H1 (cell line): ENCODE data around the gene MYCBPAP. TPM values are rescaled to one million over a fixed set of nuclear protein-coding genes. Genes with fewer than 3 reads are reported as not detected.
A peak's percentile ranks its signal among the peaks of the same experiment; 100 is the strongest.

Experiments used
- CTCF ChIA-PET: fragments of 300-600 bp; sonication (Branson Sonifier 250); formaldehyde crosslinking; loops from one replicate; lab custom pipeline; 2021; ENCODE audit not compliant: partially characterized antibody; lab: Charles Lee
- POLR2A ChIA-PET: fragments of 300-600 bp; sonication (Branson Sonifier 250); formaldehyde crosslinking; loops from one replicate; lab custom pipeline; 2021; ENCODE audit warnings: inconsistent platforms; ENCODE audit not compliant: partially characterized antibody; lab: Charles Lee
- DNase-seq, 2 experiments: peaks; one replicate each; pipeline versions ENCODE4 v3.0.0 to v3.0.0-alpha.2; 2010 to 2022; ENCODE audit warnings: low spot score in 2 of 2, low read depth in 1 of 2, mixed read lengths in 1 of 2
- FAIRE-seq: peaks from 2 replicates; lab custom pipeline; 2011; peaks lifted over from hg19 to GRCh38; lab: Jason Lieb, UNC
- H2AFZ ChIP-seq: 2 replicates; pipeline ENCODE4 v1.8.1; 2012; ENCODE audit warnings: low read length, inconsistent platforms
- H2AK5ac ChIP-seq: 2 replicates; pipeline ENCODE4 v1.6.1; 2013; ENCODE audit warnings: low read depth, low read length
- H2BK120ac ChIP-seq: replicated peaks from 2 replicates; pipeline ENCODE3; 2013; ENCODE audit warnings: low read depth, low read length, inconsistent platforms
- H2BK12ac ChIP-seq: 2 replicates; pipeline ENCODE4 v1.6.1; 2013; ENCODE audit warnings: low read depth, low read length
- H2BK15ac ChIP-seq: 2 replicates; pipeline ENCODE4 v1.6.1; 2013; ENCODE audit warnings: low read length
- H2BK20ac ChIP-seq: 2 replicates; pipeline ENCODE4 v1.6.1; 2013; ENCODE audit warnings: low read length
- H2BK5ac ChIP-seq: 2 replicates; pipeline ENCODE4 v1.6.1; 2013; ENCODE audit warnings: low read depth, low read length
- H3K14ac ChIP-seq: 2 replicates; pipeline ENCODE4 v1.6.1; 2013; ENCODE audit warnings: inconsistent platforms; ENCODE audit not compliant: insufficient read length
- H3K18ac ChIP-seq: 2 replicates; pipeline ENCODE4 v1.6.1; 2013; ENCODE audit warnings: low read length; ENCODE audit errors: extremely low read depth
- H3K23ac ChIP-seq: 2 replicates; pipeline ENCODE4 v1.6.1; 2013; ENCODE audit warnings: inconsistent platforms; ENCODE audit not compliant: insufficient read length
- H3K23me2 ChIP-seq: 2 replicates; pipeline ENCODE4 v1.6.1; 2013; ENCODE audit warnings: low read depth, low read length
- H3K27ac ChIP-seq: 2 replicates; pipeline ENCODE4 v1.6.1; 2011; ENCODE audit warnings: low read depth, low read length, inconsistent platforms
- H3K27me3 ChIP-seq, 4 experiments: replicated peaks in 1 of 4; 1 replicate in 1 of 4; 2 replicates in 3 of 4; pipeline versions ENCODE4 v1.6.1 to v1.8.1; 2011 to 2013; ENCODE audit warnings: low read length in 3 of 4, mild to moderate bottlenecking in 3 of 4, inconsistent platforms in 2 of 4, mixed read lengths in 2 of 4, moderate library complexity in 1 of 4; ENCODE audit not compliant: control insufficient read depth in 3 of 4, insufficient read depth in 3 of 4; ENCODE audit errors: extremely low read depth in 1 of 4
- H3K36me3 ChIP-seq, 4 experiments: 2 replicates each; pipeline versions ENCODE4 v1.6.1 to v1.8.1; 2011 to 2013; ENCODE audit warnings: mild to moderate bottlenecking in 4 of 4, low read length in 3 of 4, moderate library complexity in 2 of 4, control low read depth in 1 of 4, inconsistent platforms in 1 of 4; ENCODE audit not compliant: insufficient read depth in 4 of 4, control insufficient read depth in 2 of 4
- H3K4ac ChIP-seq: replicated peaks from 2 replicates; pipeline ENCODE3; 2013; ENCODE audit warnings: low read length, low read depth, mixed read lengths, inconsistent platforms; ENCODE audit not compliant: insufficient read length
- H3K4me1 ChIP-seq, 4 experiments: replicated peaks in 1 of 4; 1 replicate in 1 of 4; 2 replicates in 3 of 4; pipeline versions ENCODE4 v1.6.1 to v1.8.1; 2011 to 2013; ENCODE audit warnings: low read length in 3 of 4, inconsistent platforms in 2 of 4, mixed read lengths in 1 of 4; ENCODE audit not compliant: insufficient read depth in 4 of 4, control insufficient read depth in 3 of 4
- H3K4me2 ChIP-seq, 2 experiments: 2 replicates each; pipeline versions ENCODE4 v1.6.1 to v1.8.1; 2011 to 2013; ENCODE audit warnings: low read depth in 2 of 2, low read length in 2 of 2, control low read depth in 1 of 2, inconsistent platforms in 1 of 2, mild to moderate bottlenecking in 1 of 2; ENCODE audit not compliant: insufficient read depth in 1 of 2
- H3K4me3 ChIP-seq, 4 experiments: fragments of 200-600, 300-600 bp in 1 of 4; sonication (generic), shearing (Covaris generic), sonication (Bioruptor Twin) in 1 of 4; 2 replicates each; pipeline versions ENCODE4 v1.5.1 to v1.8.1; 2011 to 2016; ENCODE audit warnings: low read length in 4 of 4, low read depth in 3 of 4, control low read depth in 2 of 4, inconsistent platforms in 2 of 4, mild to moderate bottlenecking in 2 of 4, mixed read lengths in 1 of 4, moderate library complexity in 1 of 4; ENCODE audit not compliant: insufficient read depth in 2 of 4; ENCODE audit errors: extremely low read depth in 1 of 4
- H3K56ac ChIP-seq: replicated peaks from 2 replicates; pipeline ENCODE3; 2013; ENCODE audit warnings: low read depth, mild to moderate bottlenecking, mixed read lengths, low read length, inconsistent platforms; ENCODE audit not compliant: insufficient read length
- H3K79me1 ChIP-seq: 2 replicates; pipeline ENCODE4 v1.6.1; 2013; ENCODE audit warnings: low read depth, low read length, control low read depth
- H3K79me2 ChIP-seq, 2 experiments: 2 replicates each; pipeline versions ENCODE4 v1.6.1 to v1.8.1; 2012 to 2013; ENCODE audit warnings: low read length in 2 of 2, mild to moderate bottlenecking in 2 of 2, inconsistent platforms in 1 of 2; ENCODE audit not compliant: insufficient read depth in 2 of 2, control insufficient read depth in 1 of 2
- H3K9ac ChIP-seq, 4 experiments: replicated peaks in 1 of 4; 1 replicate in 1 of 4; 2 replicates in 3 of 4; pipeline versions ENCODE4 v1.6.1 to v1.8.1; 2011 to 2013; ENCODE audit warnings: low read depth in 3 of 4, low read length in 3 of 4, control low read depth in 2 of 4, mild to moderate bottlenecking in 2 of 4, moderate library complexity in 2 of 4, inconsistent platforms in 1 of 4; ENCODE audit errors: extremely low read depth in 1 of 4
- H3K9me3 ChIP-seq, 2 experiments: 2 replicates each; pipeline versions ENCODE4 v1.6.1 to v1.8.1; 2012 to 2013; ENCODE audit warnings: mild to moderate bottlenecking in 2 of 2, moderate library complexity in 2 of 2, control low read depth in 1 of 2, inconsistent platforms in 1 of 2, low read depth in 1 of 2, low read length in 1 of 2, mixed read lengths in 1 of 2; ENCODE audit not compliant: insufficient read depth in 2 of 2
- H4K20me1 ChIP-seq, 2 experiments: replicated peaks in 1 of 2; 2 replicates each; pipeline versions ENCODE3 to v1.8.1; 2011 to 2013; ENCODE audit warnings: inconsistent platforms in 2 of 2, low read length in 2 of 2, mild to moderate bottlenecking in 1 of 2; ENCODE audit not compliant: insufficient read depth in 2 of 2, control insufficient read depth in 1 of 2
- H4K5ac ChIP-seq: 2 replicates; pipeline ENCODE4 v1.6.1; 2013; ENCODE audit warnings: low read length, low read depth, mixed read lengths, inconsistent platforms; ENCODE audit not compliant: insufficient read length
- H4K8ac ChIP-seq: 2 replicates; pipeline ENCODE4 v1.8.0; 2013; ENCODE audit warnings: mild to moderate bottlenecking, moderate library complexity, low read length, inconsistent platforms; ENCODE audit not compliant: insufficient read depth; ENCODE audit errors: extremely low read depth
- H4K91ac ChIP-seq: replicated peaks from 2 replicates; pipeline ENCODE3; 2013; ENCODE audit warnings: low read length, mixed read lengths, inconsistent platforms; ENCODE audit not compliant: insufficient read length
- ASH2L ChIP-seq: fragments of 200-600, 300-600 bp; sonication (generic); IDR thresholded peaks from one replicate; pipeline ENCODE4 v1.7.1; 2017; ENCODE audit warnings: low read length
- CTBP2 ChIP-seq: IDR thresholded peaks from 2 replicates; pipeline ENCODE4 v1.7.0; 2011; ENCODE audit warnings: borderline replicate concordance, mild to moderate bottlenecking, moderate library complexity, mixed read lengths, low read length; ENCODE audit not compliant: insufficient read depth, insufficient read length
- POLR2A ChIP-seq, 2 experiments: IDR thresholded peaks; 1 replicate in 1 of 2; 2 replicates in 1 of 2; pipeline ENCODE4 v1.6.1; 2011; ENCODE audit warnings: low read depth in 2 of 2, low read length in 2 of 2, mild to moderate bottlenecking in 2 of 2; ENCODE audit errors: control extremely low read depth in 1 of 2
- RNF2 ChIP-seq: fragments of 200-900, 300-1000 bp; sonication (generic); IDR thresholded peaks from 2 replicates; pipeline ENCODE4 v1.7.1; 2016; ENCODE audit warnings: borderline replicate concordance, low read depth, mild to moderate bottlenecking, antibody characterized with exemption, low read length; ENCODE audit not compliant: poor library complexity, severe bottlenecking; ENCODE audit errors: missing control alignments
- SP1 ChIP-seq: IDR thresholded peaks from 2 replicates; pipeline ENCODE4 v1.6.1; 2011; ENCODE audit warnings: low read depth, low read length
- SP2 ChIP-seq: IDR thresholded peaks from 2 replicates; pipeline ENCODE4 v1.6.1; 2012; ENCODE audit warnings: mild to moderate bottlenecking, low read length, inconsistent platforms
- SRF ChIP-seq: IDR thresholded peaks from 2 replicates; pipeline ENCODE4 v1.6.1; 2011; ENCODE audit warnings: mild to moderate bottlenecking, low read depth, low read length, moderate library complexity
- TAF1 ChIP-seq: IDR thresholded peaks from 2 replicates; pipeline ENCODE4 v1.6.1; 2011; ENCODE audit warnings: mild to moderate bottlenecking, low read depth, low read length
- TAF7 ChIP-seq: optimal IDR thresholded peaks from 2 replicates; pipeline ENCODE3; 2011; ENCODE audit warnings: low read depth, mild to moderate bottlenecking, inconsistent platforms, low read length, moderate library complexity, borderline replicate concordance
- TCF12 ChIP-seq: IDR thresholded peaks from 2 replicates; pipeline ENCODE4 v1.6.1; 2011; ENCODE audit warnings: low read depth, mild to moderate bottlenecking, low read length
- TEAD4 ChIP-seq: IDR thresholded peaks from 2 replicates; pipeline ENCODE4 v1.6.1; 2012; ENCODE audit warnings: low read depth, low read length, inconsistent platforms, mixed read lengths
- ZNF274 ChIP-seq: IDR thresholded peaks from 2 replicates; pipeline ENCODE4 v1.7.0; 2012; ENCODE audit warnings: low read length, borderline replicate concordance; ENCODE audit errors: extremely low read depth
- WGBS, 2 experiments: shearing (Covaris generic) in 1 of 2; methylation state at CpG; one replicate each; pipeline versions ENCODE4 v1.1.6 to v1.1.7; 2013 to 2015; ENCODE audit warnings: low lambda C conversion rate in 2 of 2, mixed read lengths in 2 of 2, inconsistent platforms in 1 of 2, low coverage in 1 of 2, missing lambda C conversion rate in 1 of 2; ENCODE audit not compliant: insufficient replicate concordance in 2 of 2, insufficient coverage in 1 of 2, insufficient read length in 1 of 2; ENCODE audit errors: extremely low coverage in 1 of 2, missing lambda C conversion rate in 1 of 2; 5-methylcytosine and 5-hydroxymethylcytosine counted together
- polyA plus RNA-seq, 7 experiments: library from polyadenylated mRNA; depleted of rRNA in 3 of 7; stranded (reverse) in 5 of 7; unstranded in 2 of 7; fragments of >200 nt in 5 of 7; fragments of 200-250 nt in 2 of 7; gene quantifications; 1 replicate in 5 of 7; 2 replicates in 1 of 7; 4 replicates in 1 of 7; pipeline versions ENCODE4 v1.2.1 to v1.2.3, GENCODE V29; 2011 to 2013; ENCODE audit warnings: missing spikeins in 2 of 7, mixed read lengths in 2 of 7
- total RNA-seq: library from RNA; stranded (reverse); fragmentation: NEBNext Ultra II Directional; extraction: Animal tissue kit (Norgen Biotek cat#: 25700); gene quantifications from 2 replicates; pipeline ENCODE4 v1.2.1, GENCODE V29; 2021

The MYCBPAP gene
- total and polyA plus RNA-seq, 2 of the 8 experiments (the other 6 are each of a cell fraction or from before 2014, with no cell fraction given) = 0.89 to 3.3 TPM

- Histone ChIP-seq H3K18ac (peak overlapping the region; percentile 32), H2BK20ac (0 out of 2 replicates have a peak overlapping the region, but pooled peaks have one; percentile 32), H3K79me1 (no peaks in the 10 kb centered on the region), H3K4ac (no peak overlapping the region), H2AK5ac (no peak overlapping the region; the same call in 1 of the 2 replicates), H3K56ac (no peak overlapping the region), H3K27ac (no peak overlapping the region), H4K8ac (no peak overlapping the region), H3K4me3 (peak overlapping the region; percentile 22 to 63 (median 34); a peak in 7 of 8 replicates), H3K14ac (no peak overlapping the region), H2BK5ac (no peak overlapping the region), H3K27me3 (peaks cover 27 to 80% (median 71%) of the 10 kb centered on the region in 4 experiments), H3K36me3 (no peaks in the 10 kb centered on the region), H3K23ac (no peak overlapping the region), H3K79me2 (no peaks in the 10 kb centered on the region), H4K91ac (no peak overlapping the region), H3K9ac (no peak overlapping the region), H2AFZ (no peak overlapping the region), H3K9me3 (no peaks in the 10 kb centered on the region), H3K4me1 (peaks cover 0 to 37% (median 21%) of the 10 kb centered on the region in 4 experiments; a peak in 6 of 7 replicates), H2BK120ac (no peak overlapping the region), H4K5ac (no peak overlapping the region), H3K23me2 (peaks cover 17% of the 10 kb centered on the region; the same call in 1 of the 2 replicates), H2BK12ac (peak overlapping the region; percentile 27; the same call in 1 of the 2 replicates), H4K20me1 (peaks cover 7% of the 10 kb centered on the region in 2 experiments), H2BK15ac (0 out of 2 replicates have a peak overlapping the region, but pooled peaks have one; percentile 72), H3K4me2 (peak overlapping the region; percentile 75 to 82)
- peak in 1 of 2 experiments; percentile 68 for DNase-seq
- ChIA-PET CTCF (interaction anchor here (0.9 to 7.2 kb wide), 20 partner anchors 7 to 135 kb away, joined by 3 to 89 read pairs (median 4); no protein-coding TSS in a partner anchor), POLR2A (interaction anchor here (0.6 to 2.2 kb wide), 15 partner anchors 8 to 305 kb away, joined by 3 to 6 read pairs (median 4); no protein-coding TSS in a partner anchor)
- WGBS, 2 experiments = 9% methylated on average over 17 of the region's 22 CpGs; no CpG with 5 or more reads in 1 of the 2 experiments
- no peak for FAIRE-seq
- no peak for TF ChIP-seq TAF1
- TF ChIP-seq POLR2A (IDR thresholded peaks at IDR 0.05; ENCODE audit: control extremely low read depth in 1 of 2, low read depth in 2 of 2, low read length in 2 of 2) = no peak
- TF ChIP-seq TEAD4 = peak; percentile 73
- no peak for TF ChIP-seq ZNF274
- TF ChIP-seq SP1 = no peak
- TF ChIP-seq RNF2 = peak; percentile 9
- TF ChIP-seq SP2 = no peak
- no peak for TF ChIP-seq CTBP2
- no peak for TF ChIP-seq SRF
- TF ChIP-seq ASH2L = peak; percentile 36
- no peak for TF ChIP-seq TAF7
- no peak for TF ChIP-seq TCF12
Observed at GRCh38 chr17:50562242-50563091, 54.2 kb downstream of the MYCBPAP start.
